Esophagus squamous epithelium (tissue), 4 donors: Measurements from ENCODE around the gene PRKCA.

Experiments used
- POLR2A ChIP-seq, 4 donors: fragments of 450-650 bp; IDR thresholded peaks; one replicate each; pipeline ENCODE4 v1.6.1; 2017; ENCODE audit warnings: antibody characterized with exemption in 4 of 4, mild to moderate bottlenecking in 4 of 4, moderate library complexity in 3 of 4
- TF ChIP-seq, protein P1 (sequence below), 6 experiments: fragments of 450-650 bp in 4 of 6; fragments of 200-600 bp in 2 of 6; sonication (generic) in 2 of 6; IDR thresholded peaks; one replicate each; pipeline ENCODE4 v1.5.1; 2016 to 2019; ENCODE audit warnings: antibody characterized with exemption in 6 of 6, mild to moderate bottlenecking in 4 of 6, moderate library complexity in 4 of 6

DNA sequence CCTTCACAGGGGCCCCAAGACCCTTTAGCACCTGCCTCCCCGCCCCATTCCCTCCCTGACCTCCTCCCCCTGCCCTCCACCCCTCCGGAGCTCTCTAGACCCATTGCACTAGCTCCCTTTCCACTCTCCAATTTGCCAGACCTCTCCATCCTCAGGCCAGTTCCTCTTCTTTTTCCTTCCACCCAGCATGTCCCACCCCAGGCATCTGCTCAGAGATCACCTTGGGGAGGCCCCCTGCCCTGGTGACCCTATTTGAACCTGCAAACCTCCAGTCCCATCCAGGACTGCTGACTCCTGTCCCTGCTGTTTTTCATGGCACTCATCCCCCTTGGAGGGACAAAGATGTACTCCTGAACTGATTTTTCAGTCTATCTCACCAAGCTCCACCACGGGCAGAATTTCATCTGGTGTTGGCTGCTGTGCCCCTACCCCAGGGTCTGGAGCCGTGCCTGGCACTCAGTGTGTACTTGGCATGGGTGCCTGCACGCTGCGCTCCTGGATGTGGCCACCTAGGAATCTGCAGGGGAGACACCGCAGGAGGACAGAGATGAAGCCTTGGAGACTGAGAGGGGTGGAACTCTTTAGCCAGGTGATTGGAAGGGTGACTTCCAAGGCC, 446.9 kb downstream of the PRKCA start:
- TF ChIP-seq, protein P1, sequence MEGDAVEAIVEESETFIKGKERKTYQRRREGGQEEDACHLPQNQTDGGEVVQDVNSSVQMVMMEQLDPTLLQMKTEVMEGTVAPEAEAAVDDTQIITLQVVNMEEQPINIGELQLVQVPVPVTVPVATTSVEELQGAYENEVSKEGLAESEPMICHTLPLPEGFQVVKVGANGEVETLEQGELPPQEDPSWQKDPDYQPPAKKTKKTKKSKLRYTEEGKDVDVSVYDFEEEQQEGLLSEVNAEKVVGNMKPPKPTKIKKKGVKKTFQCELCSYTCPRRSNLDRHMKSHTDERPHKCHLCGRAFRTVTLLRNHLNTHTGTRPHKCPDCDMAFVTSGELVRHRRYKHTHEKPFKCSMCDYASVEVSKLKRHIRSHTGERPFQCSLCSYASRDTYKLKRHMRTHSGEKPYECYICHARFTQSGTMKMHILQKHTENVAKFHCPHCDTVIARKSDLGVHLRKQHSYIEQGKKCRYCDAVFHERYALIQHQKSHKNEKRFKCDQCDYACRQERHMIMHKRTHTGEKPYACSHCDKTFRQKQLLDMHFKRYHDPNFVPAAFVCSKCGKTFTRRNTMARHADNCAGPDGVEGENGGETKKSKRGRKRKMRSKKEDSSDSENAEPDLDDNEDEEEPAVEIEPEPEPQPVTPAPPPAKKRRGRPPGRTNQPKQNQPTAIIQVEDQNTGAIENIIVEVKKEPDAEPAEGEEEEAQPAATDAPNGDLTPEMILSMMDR (IDR thresholded peaks at IDR 0.05): no peak
- no peak for TF ChIP-seq POLR2A (IDR thresholded peaks at IDR 0.05)
